Amniotic stem cell (primary cell): ENCODE results near the gene AVPR2.

Experiments used
- DNase-seq: peaks from one replicate; lab custom pipeline; 2025; lab: John Stamatoyannopoulos, UW

The AVPR2 gene

DNA sequence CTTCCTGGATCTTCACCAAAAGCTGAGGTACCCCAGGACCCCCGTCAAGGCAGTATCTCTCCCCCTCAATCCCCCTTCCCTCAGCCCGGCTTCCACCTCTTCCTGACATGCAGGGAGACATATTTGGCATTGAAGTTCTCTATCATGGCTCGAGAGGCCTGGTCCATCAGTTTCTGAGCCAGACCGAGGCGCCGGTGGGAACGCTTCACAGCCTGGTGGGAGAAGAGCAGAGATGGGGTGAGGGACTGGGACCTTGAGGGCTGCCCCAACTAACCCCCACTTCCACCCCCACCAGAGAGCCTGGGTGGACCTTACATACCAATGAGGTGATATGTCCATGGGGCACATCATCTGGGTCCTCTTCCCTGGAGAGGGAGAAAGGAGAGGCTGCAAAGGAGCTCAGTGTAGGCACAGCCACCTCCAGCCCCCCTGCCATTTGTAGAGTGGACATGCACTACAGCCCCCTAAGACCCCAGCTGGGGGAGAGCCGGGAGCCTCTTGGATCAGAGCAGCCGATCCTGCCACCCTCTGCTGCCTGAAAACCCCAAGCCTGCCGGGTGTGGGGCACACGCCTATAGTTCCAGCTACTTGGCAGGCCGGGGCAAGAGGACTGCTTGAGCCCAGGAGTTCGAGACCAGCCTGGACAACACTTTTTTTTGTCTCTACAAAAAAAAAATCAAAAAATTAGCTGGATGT, 27.9 kb downstream of the AVPR2 start:
- no peak for DNase-seq

DNA sequence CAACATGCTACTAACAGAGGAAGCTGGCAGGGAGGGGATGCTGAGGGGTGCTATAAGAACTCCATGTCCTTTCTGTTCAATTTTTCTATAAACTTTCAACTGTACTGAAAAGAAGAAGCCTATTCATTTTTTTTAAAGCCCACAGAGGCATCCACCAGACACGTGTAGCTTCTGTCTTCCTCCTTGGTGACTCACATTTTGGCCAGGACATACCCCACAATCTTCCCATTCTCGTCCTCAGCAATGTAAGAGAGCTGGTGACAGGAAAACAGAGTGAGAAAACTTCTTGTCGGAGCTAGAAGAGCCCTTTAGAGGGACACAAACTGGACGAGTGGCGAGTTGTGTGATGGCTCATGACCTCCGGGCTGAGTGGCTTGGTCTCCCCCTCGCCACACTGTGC, 29.3 kb downstream of the AVPR2 start:
- no peak for DNase-seq

DNA sequence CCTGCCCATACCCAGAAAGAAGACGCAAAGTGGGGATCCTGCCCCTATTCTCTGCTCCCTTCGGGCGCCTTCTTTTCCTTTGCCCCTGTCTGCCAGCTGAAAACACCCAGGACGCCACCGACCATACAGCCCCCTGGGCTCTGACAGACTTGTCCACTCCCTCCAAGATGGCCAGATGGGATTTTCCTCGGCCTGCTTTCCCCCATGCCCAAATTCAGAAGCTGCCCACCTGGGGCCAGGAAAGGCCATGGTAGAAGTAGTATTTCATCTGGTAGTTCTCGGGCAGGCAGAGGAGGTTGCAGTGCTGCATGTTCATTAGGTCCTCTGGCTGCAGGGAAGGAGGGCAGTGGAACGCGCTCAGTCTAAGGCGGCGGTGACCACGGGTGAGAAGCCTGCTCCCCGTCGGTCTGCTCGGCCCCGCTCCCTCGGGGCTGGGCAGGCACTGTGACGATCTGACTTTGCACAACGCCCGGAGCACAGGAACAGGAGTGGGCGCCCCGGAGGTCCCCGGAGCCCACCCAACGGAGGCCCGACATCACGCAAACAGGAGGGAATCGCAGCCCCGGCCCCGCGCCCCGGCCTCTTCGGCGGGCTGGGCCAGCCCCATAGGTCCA, 29.8 kb downstream of the AVPR2 start:
- DNase-seq: no peak

DNA sequence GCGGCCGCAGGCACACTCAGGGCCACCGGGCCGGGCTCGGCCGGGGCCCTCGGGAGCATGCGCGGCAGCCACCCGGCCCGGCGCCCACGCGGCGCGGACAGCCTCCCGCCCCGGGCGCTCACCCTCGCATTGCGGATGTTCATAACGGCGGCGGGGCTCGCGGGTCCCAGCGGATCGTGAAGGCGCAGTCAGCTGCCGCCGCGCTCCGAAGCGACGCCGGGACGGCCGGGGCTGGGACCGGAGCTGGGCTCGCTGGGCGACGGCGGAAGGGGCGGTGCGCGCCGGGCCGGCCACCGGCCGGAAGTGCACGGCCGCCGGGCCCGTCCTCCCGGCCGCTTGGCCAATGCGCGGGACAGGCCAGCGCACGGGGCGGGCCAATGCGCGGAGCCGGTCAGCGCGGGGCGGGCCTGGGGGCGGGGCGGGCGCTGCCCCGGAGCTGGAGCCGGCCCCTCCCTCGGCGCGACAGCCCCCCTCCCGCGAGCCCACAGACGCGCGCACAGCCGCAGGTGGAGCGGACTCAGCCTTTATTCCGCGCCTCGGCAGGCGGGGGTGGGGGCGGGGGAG, 30.4 kb downstream of the AVPR2 start, which contains the start of gene NAA10:
Gene NAA10 (minus strand): TSS at position 276 of the 564 bp plus-strand sequence. CDS start 133 bp downstream, at position 143.
- peak; percentile 43 for DNase-seq

DNA sequence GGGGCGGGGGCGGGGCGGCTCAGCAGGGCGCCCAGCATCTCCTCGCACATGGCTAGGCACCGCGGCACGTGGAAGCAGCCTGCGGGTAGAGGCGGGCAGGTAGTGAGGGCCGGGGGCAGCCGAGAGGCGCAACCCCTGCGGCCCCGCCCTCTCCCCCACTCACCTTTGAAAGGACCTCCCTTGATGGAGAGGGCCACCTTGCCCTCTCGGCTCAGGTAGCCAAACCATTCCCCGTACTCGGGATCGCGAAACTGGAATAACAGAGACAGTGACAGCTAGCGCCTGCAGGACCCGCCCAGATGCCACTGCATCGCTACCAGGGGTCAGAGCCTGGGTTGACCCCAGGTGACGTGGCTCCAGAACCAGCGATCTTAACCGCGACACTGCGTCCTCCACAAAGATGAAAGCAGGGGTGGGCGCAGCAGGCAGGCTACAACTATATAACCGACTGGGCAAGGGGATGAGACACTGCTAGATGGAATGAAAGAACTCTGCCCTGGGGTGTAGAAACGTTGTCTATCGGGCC, 30.9 kb downstream of the AVPR2 start:
- DNase-seq: no peak

DNA sequence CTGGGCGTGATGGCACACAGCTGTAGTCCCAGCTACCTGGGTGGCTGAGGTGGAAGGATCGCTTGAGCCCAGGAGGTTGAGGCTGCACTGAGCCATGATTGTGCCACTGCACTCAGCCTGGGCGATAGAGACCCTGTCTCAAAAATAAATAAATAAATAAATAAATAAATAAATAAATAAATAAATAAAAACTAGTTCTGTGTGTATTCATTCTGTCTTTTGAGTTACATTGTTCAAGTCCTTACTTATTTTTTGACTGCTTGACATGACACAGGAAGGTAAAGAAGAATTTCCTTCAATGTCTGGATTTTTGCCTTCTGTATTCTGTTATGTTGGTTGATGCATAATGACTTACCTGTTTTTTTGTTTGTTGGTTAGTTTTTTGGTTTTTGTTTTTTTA, 32.6 kb downstream of the AVPR2 start:
- no peak for DNase-seq

DNA sequence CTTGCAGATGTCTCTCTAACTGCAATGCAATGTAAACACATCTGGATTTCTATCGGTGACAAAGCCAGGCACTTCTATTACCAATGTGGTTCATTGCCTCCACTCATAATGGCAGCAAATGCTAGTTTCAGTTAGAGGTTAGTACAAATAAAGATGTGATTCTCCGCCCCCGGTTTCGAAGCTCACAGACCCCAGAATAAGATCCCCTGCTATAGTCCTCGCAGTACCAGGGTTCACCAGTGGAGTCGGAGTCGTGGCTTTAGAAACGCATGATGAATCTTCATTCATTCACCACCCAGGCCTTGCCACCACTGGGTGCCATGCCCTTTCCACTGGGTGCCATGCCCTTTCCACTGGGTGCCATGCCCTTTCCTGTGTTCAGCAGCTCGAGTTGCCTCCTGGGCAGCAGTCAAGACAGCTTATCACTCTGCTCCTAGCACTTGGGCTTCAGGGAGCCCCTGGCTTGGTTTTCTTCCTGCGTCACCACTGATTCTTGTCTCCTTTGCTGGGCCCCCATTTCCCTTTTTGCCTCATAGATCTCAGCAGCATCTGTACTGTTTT, 33.8 kb downstream of the AVPR2 start:
- no peak for DNase-seq

DNA sequence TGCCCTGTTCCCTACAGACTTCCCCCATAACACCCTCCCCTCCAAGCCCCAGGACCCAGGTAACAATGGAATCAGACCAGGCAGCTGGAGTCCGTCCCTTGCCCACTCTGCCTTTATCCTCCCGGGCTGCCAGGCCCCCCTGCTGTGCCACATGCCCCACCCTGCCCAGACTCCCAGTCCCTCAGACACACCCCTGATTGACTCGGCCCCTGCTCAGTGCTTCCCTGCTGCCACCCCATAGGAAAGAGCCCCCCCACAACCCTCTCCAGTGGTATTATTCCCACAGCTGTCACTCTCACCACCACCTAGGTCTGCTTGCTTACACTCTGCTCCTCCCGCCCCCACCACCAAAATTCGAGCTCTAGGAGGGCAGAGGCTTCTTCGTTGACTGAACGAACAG, 35.1 kb downstream of the AVPR2 start:
- no peak for DNase-seq

DNA sequence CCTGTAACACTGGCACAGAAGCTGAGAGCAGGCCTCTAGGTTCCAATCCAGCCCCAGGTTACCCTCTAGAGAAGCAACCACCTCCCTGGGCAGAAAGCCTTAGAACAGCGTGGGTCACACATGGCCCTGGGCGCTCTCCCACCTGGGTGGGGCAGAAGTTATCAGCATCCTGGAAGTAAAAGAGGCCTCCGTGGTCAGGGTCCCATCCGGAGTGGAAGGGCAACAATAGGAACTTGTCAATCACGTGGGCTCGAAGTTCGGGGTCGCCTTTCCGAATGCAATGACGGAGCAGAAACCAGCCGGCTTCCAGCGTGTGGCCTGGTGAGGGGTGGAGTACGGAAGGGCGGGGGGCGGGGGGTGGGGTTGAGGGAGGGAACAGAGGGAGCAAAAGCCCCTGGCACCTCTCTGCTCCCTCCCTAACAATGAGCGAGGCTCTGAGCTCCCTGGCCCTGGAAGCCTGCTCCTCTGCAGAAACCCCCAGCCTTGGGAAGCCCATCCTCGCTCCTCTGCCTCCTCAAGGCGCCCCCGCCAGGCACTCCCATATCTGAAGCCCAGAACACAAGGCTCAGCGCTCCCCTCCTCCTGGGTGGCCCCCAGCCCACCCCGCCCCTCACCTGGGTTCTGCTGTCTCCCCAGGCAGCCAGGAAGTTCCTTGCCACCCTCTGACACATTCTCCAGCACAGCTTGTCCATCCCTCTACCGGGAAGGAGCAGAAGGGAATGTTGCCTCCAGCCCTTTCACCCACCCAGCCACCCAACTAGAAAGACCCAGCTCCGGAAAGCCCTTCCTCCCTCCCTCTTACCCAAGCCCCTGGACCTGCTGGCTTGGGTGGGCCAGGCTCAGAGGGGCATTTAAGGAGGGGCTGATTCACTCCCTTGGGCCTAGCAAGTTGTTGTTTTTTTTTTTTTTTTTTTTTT, 37.1 kb downstream of the AVPR2 start:
- no peak for DNase-seq

DNA sequence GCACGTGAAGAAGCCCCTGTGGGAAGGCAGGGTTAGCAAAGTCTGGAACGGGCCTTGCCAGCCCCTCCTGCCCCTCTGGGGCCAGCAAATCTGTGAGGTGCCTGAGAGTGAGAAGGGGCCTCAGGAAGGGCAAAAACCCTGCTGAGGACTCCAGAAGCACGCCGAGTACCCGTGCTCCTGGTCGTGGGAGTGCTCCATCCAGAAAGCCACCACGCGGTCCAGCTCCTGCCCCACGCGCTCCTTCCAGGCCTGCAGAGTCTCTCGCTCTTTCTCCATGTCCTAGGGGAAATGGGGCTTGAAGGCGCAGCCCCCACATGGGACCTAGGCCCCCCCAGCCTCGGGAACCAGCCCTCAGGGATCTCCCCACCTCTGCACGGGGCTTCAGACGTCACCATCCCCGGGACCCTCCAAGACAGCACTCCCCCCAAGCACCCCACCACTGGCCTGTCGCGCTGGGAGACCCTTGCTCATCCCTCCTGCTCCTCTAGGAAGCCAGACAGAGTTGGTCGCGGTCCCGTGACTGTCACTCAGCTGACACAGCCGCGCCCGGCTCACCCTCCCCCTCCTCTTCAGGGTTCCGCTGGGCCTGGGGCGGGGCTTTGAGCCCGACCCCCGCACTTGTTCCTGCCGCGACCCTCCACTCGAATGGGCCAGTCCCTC, 39.8 kb downstream of the AVPR2 start, which contains the start of gene RENBP:
Gene RENBP (minus strand): TSS at position 504 of the 660 bp plus-strand sequence. CDS start 33 bp downstream, at position 471.
- DNase-seq: no peak

DNA sequence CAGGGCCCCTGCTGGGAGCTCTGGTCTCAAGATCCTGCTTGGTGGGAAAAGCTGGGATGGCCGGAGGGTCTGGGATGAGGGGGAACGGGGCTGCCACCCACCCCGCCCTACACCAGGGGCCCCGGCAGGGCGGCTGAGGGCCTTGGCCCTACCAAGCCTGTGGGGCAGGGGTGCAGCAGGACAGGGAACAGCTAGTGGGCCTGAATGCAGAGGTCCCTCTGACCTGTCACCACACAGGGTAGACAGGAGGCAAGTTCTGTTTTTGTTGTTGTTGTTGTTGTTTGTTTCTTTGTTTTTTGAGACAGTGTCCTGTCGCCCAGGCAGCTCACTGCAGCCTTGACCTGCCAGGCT, 40.3 kb downstream of the AVPR2 start:
- no peak for DNase-seq

DNA sequence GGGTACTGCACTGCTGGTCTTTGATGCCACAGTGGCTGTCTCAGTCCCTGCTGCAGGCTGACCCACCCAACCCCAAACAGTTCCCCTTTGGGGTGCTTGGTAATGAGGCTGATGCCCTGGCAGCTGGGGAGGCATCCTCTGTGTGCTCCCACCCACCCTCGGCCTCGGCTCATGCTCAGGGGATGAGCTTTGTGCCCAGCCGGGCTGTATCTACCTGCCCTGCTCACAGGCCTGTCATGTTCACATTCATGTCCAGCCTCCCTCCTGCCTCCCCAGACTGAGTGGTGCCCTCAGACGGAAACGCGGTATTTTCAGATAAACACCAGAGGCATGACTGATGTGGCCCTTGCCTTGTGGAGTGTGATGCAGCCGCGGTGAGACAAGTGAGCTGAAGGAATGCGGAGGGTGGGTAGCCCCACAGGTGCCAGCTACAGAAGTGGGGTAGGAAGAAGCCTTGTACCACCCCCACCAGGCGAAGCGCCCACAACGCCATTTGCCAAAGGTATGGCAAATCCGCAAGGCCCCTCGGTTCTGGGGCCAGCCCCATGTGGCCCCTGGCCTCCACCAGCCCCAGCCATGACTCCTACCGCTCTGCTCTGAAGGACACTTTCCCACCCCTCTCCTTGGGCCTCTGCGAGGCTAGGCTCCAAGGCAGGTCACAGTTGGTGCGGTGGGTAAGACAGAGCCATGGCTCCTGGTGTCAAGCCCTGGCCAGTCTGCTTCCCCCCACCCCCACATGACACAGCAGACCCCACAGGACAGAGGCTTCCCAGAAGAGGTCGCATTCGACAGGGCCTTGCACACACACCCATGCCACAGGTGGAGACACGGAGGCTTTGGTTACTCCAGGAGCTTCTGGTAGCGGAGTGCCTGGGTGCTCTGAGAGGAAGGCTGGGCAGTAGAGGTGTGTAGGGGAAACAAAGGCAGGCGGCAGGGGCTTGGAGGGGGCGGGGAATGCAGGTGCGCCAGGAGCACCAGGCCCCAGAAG, 41.8 kb downstream of the AVPR2 start:
- no peak for DNase-seq

DNA sequence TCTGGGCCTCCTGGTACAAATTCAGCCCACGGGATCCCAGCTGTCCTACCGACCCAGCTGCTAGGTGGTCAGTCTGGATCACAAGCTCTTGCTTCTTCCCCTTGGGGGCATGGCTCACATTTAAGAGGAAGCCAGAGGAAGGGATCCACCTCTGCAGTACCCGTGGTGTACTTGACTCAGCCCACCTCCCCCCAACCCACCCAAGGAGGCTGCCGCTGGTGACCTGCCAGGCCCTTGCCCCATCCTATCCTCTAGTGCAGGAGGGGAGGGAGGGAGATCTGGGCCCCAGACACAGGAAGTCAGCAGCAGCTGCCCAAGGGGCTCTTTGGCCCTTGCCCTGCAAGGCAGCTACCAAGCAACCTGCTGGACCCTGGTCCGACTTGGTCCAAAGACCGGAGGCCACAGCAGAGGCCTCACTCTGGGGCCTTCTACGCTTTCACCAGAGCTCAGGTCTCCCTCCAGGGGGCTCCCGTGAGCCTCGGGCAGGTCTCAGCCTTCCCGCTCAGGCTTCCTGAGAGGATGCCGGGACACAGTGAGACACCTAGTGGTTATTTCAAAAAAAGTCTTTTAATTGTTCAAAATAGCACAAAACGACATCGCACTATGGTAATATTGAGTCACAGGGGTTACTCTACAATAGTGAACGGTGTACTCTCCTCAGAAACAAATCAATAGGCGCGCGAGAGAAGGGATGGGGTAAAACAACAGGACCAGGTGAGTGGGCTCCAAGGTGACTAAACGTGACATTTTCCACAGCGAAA, 42.7 kb downstream of the AVPR2 start:
- peak; percentile 3 for DNase-seq

DNA sequence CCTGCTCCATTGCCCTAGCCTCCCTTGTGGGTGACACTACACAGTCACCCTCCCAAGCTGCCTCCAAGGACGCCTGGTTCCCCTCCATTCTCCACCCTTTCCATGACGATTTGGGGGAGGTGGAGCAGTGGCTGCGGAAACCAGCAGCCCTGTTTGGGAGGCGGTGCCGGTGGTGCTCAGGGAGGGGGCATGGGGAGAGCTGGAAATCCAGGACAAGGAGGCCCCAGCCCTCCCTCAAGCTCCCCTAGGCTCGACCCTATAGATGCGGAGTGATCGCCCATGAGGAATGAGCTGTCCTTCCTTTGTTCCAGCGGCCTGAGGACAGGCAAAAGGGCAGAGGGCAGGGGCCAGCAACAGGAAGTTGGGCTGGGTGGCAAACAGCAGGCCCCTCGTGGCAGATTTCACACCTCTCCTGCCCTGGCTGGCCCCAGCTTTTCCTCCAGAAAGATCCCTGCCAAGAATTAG, 43.6 kb downstream of the AVPR2 start:
- DNase-seq: no peak

DNA sequence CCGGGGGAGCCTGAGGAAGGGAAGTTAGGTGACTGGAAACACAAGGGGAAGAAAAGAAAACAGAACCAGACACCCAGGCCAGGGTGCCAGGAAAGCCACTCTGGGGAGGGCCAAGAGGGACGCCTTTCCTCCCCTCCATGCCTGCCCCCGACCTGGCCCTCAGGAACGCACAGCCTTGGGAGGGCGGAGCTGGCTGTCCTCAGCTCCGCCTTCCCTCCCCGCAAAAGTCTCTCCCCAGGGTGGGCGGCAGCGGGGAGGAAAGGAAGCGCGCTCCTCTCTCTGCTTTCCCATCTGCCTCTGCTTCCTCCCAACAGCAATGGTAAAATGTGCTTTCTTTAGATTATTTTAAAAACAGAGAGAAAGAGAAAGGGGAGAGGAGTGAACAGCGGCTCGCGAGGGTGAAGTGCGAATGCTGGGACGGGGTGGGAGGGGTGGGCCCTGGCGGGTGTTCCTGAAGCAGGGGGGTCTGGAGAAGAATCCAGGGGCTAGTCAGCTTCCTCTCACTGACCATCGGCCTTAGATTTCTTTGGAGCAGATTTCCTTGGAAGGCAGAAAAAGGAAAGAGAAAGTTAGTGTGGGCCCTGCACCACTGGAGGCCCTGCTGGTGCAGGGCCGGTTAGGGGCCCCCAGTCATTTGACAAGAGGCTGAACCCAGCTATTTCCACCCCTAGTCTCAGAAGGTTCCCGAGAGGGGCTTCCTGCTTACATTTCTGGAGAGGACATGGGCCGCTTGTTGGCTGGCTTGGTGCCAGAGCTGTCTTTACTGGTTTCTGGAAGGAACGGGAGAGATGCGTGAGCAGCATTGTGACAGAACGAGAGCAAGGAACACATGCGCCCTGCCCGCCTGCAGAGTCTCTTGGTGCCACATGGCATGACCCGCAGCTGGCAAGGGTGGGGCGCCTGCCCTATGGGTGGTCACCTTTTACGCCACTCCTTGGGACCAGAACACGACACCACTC, 44.7 kb downstream of the AVPR2 start:
- no peak for DNase-seq

DNA sequence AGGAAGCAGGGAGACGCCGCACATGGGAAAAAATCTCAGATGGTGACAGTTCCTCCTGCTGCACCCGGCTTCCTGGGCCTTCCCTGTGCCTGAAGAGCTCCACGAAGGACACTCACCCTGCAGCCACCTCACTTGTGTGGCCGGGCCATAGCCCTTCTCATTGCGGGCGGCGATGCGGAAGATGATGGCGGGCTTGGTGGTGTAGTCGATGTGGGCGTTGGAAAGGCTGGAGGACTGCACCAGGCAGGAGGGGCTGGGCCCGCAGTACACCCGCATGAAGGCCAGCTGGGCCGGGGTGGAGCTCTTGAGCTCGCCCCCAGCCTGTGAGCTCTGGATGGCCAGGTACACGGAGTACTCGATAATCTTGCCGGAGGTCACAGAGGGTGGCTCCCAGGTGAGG, 45.7 kb downstream of the AVPR2 start:
- no peak for DNase-seq

DNA sequence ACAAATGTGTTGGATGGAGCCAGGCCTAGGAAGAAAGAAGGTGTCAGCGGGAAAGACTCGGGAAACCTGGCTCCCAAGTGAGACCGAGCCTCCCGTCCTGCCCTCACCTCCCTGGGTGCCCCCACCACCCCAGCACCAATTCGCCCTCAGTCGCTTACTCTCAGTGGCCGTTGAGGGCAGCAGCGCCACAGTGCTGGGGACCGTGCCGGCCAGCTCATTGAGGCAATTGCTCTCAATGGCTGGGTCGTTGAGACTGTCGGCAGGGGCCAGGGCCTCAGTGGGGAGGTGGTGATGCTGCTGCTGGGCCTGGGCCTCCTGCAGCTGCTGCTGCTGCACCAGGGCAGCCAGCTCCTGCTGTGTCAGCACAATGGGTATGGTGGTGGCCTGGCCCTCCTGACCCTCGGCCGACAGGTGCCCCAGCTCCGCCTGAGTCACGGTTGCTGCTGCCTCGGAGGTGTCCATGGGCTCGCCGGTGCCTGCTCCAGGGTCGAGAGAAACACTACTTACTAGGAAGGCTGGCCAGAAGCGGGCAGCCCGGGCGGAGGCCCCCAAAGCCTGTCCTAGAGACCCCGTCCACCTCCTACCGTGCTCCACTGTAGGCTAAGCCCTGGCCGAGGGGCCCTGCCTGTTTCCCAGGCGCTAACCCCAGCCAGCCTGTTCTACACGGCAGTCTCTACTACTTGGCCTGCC, 47.4 kb downstream of the AVPR2 start:
- no peak for DNase-seq
